ENCODE data around the gene ATG2A.

GRCh38 chr11:64849598-64850356, 67.2 kb downstream of the ATG2A start:
- TF ChIP-seq POLR2AphosphoS5 (IDR thresholded peaks at IDR 0.05; ENCODE audit: low read depth, low read length) (no peak), CTCF (IDR thresholded peaks at IDR 0.05 in 2 of 3, conservative IDR thresholded peaks at IDR 0.05 in 1 of 3; ENCODE audit: borderline replicate concordance in 1 of 3, insufficient read depth in 1 of 3, low read depth in 2 of 3, low read length in 2 of 3) (no peak)

Data from HCT116 (cell line).